GM12892 (cell line): Measurements from ENCODE around the gene TAF1A.

ENCODE experiments used
- POLR2A ChIP-seq: IDR thresholded peaks from 2 replicates; pipeline ENCODE4 v1.6.1; 2011; ENCODE audit warnings: low read depth, low read length, control low read depth
- TAF1 ChIP-seq: IDR thresholded peaks from 2 replicates; pipeline ENCODE4 v1.6.1; 2011; ENCODE audit warnings: low read depth, mild to moderate bottlenecking, control low read depth, low read length, borderline replicate concordance

DNA sequence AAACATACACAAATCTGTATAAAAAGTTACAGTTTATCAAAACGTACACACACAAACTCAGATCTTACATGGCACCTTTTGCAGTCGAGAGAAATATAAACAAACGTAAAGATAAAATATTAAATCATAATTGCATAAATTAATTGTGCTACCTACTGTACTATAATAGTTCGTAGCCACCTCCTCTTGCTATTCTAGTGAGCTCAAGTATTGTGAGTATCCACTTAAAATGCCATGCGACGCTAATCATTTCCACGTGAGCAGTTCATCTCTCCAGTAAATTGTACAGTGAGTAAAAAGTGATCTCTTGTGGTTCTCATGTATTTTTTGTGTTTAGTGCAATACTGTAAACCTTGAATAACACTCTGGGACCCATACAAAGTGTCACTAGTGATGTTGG lies 34.5 kb upstream of the TAF1A start:
- no peak for TF ChIP-seq TAF1
- TF ChIP-seq POLR2A: no peak
